Lung (tissue), 12 donors: ENCODE results near the gene AQP12A. TPM values are rescaled to one million over a fixed set of nuclear protein-coding genes. Genes with fewer than 3 reads are reported as not detected.

Experiments used
- ATAC-seq: fragments of 200-7000 bp; cut with Tn5 transposase; one replicate; pipeline ENCODE4 v1.9.1; 2020; ENCODE audit warnings: moderate number of reproducible peaks; ENCODE audit not compliant: insufficient read depth, low FRiP score
- DNase-seq, 3 donors: peaks; one replicate each; pipeline ENCODE4 v3.0.0-alpha.2; 2013 to 2017
- H3K27ac ChIP-seq, 2 donors: one replicate each; pipeline ENCODE4 v1.5.1; 2013; ENCODE audit warnings: mild to moderate bottlenecking in 2 of 2, moderate library complexity in 2 of 2, control low read depth in 1 of 2, inconsistent platforms in 1 of 2, low read depth in 1 of 2, low read length in 1 of 2
- H3K27me3 ChIP-seq, 3 donors: one replicate each; pipeline ENCODE4 v1.5.1; 2013; ENCODE audit warnings: low read length in 2 of 3; ENCODE audit not compliant: control insufficient read depth in 3 of 3, insufficient read depth in 3 of 3
- H3K36me3 ChIP-seq, 4 donors: one replicate each; pipeline ENCODE4 v1.5.1; 2013; ENCODE audit warnings: low read length in 4 of 4, mild to moderate bottlenecking in 1 of 4, moderate library complexity in 1 of 4; ENCODE audit not compliant: control insufficient read depth in 4 of 4, insufficient read depth in 4 of 4
- H3K4me1 ChIP-seq, 5 donors: one replicate each; pipeline ENCODE4 v1.5.1; 2013; ENCODE audit warnings: low read length in 5 of 5, mild to moderate bottlenecking in 2 of 5, moderate library complexity in 1 of 5; ENCODE audit not compliant: control insufficient read depth in 5 of 5, insufficient read depth in 5 of 5
- H3K4me3 ChIP-seq: one replicate; pipeline ENCODE4 v1.5.1; 2013; ENCODE audit warnings: mild to moderate bottlenecking, control low read depth, moderate library complexity
- H3K9ac ChIP-seq, 2 donors: one replicate each; pipeline ENCODE4 v1.5.1; 2013; ENCODE audit warnings: low read length in 2 of 2, control low read depth in 1 of 2; ENCODE audit not compliant: insufficient read depth in 1 of 2
- H3K9me3 ChIP-seq, 4 donors: one replicate each; pipeline ENCODE4 v1.5.1; 2013; ENCODE audit warnings: low read length in 3 of 4, mild to moderate bottlenecking in 1 of 4, moderate library complexity in 1 of 4; ENCODE audit not compliant: control insufficient read depth in 4 of 4, insufficient read depth in 3 of 4
- CTCF ChIP-seq: IDR thresholded peaks from 2 replicates; pipeline ENCODE4 v1.5.1; 2012; ENCODE audit warnings: mild to moderate bottlenecking; ENCODE audit errors: control extremely low read depth, extremely low read depth
- WGBS, 2 donors: extraction: QIAGEN DNeasy Blood & Tissue Kit; methylation state at CpG; one replicate each; pipeline ENCODE4 v1.1.7; 2013; 5-methylcytosine and 5-hydroxymethylcytosine counted together
- polyA plus RNA-seq, 2 donors: library from polyadenylated mRNA; stranded (reverse); fragments of 200-250 nt; gene quantifications; one replicate each; pipeline ENCODE4 v1.2.1, GENCODE V29; 2013
- total RNA-seq, 2 donors: library from RNA; depleted of rRNA in 1 of 2; stranded (reverse); fragments of >200 nt in 1 of 2; gene quantifications; one replicate each; pipeline ENCODE4 v1.2.1, GENCODE V29; 2014 to 2021
- donor health status: control.
- donor health status: control.
- donor health status: Bipolar disorder and iron deficiency.
- donor health status: healthy.
- donor health status: DM: yes; HTN: yes; CAD: no.

The AQP12A gene
- total and polyA plus RNA-seq, 4 donors, result not detected

DNA sequence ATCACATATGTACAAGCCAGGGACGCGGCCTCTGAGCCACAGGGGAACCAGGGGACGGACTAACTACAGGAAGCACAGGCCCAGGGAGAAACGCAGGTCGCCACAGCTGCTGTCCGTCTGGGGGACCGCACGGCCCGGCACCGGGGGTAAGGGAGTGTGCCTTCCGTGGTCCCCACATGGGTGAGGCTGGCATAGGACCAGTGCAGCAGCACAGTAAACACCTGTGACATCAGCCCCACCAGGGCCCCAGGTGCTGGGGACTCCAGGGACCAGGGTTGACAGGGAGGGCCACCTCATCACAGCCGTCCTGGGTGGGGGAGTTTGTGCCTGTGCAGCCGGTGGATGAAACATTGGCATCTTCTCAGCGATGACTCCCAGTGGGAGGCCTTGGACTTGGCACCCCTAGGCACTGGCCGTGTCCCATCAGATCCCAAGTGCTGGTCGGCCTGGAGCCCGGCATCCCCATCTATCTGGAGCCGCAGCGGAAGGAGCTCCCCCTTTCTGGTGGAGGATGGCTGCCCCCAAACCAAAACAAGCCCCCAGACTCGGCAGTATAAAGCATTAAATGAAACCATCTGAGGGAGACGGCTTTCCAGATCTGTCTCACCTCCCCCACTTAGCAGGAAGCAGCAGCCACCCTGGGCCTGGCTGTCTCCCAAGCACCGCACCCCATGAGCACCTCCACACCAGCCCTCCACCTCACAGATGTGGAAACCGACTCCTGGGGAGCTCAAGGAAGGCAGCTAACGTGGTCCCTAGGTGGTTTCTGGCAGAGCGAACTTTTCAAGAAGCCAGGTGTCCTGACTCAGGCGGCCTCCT, 22.5 kb downstream of the AQP12A start:
- Histone ChIP-seq H3K4me3 (no peak overlapping the region), H3K9ac (no peak overlapping the region), H3K27me3 (peaks cover 0 to 2% (median 0%) of the 10 kb centered on the region in 3 donors), H3K9me3 (no peaks in the 10 kb centered on the region), H3K36me3 (no peaks in the 10 kb centered on the region), H3K4me1 (no peaks in the 10 kb centered on the region), H3K27ac (no peak overlapping the region)
- ATAC-seq (no peak), DNase-seq (no peak)
- no peak for TF ChIP-seq CTCF
- 83 to 88% methylated on average over 22 to 26 of the region's 26 CpGs for WGBS, 2 donors

- ATAC-seq (no peak), DNase-seq (no peak)
- 81 to 87% methylated on average over 23 of the region's 23 CpGs for WGBS, 2 donors
These were observed 23.4 kb downstream of the AQP12A start for GRCh38 chr2:240714747-240715725.

DNA sequence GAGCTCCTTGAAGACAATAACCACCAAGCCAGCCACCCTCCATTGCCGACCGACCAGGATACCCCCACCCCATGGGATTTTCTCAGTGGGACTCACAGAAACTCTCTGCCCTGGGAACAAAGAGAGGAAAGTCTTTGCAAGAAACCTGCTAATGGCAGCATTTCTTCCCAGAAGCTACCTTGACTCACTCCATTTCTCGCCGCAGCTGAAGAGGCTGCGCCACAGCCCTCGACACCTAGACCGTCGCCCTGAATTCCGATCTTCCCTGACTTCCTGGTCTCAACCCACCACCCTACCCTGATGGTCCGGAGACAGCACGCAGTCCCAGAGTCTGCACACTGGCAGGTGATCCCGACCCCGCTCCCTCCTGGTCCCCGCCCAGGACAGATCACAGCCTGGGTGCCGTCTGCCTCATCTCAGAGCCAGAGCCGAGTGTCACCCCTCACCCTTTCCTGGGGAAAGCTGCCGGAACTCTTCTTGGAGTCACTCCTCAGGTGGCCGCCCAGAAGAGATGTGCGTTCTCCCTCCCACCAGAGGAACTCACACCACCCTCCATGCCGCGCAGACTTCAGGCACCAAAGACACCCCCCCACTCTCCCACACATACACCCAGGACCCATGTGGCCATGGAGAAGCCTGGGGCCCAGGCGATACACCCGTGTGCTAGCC, 24.6 kb downstream of the AQP12A start:
- Histone ChIP-seq H3K27me3 (no peaks in the 10 kb centered on the region), H3K4me3 (no peak overlapping the region), H3K9ac (no peak overlapping the region), H3K27ac (no peak overlapping the region), H3K4me1 (no peaks in the 10 kb centered on the region), H3K36me3 (no peaks in the 10 kb centered on the region), H3K9me3 (no peaks in the 10 kb centered on the region)
- DNase-seq (no peak), ATAC-seq (no peak)
- WGBS, 2 donors, result 90 to 96% methylated on average over 23 of the region's 23 CpGs
- no peak for TF ChIP-seq CTCF

More at GRCh38 chr2:240714747-240715725, 23.4 kb downstream of the AQP12A start:
- Histone ChIP-seq H3K27ac (no peak overlapping the region), H3K4me1 (no peaks in the 10 kb centered on the region), H3K4me3 (no peak overlapping the region), H3K36me3 (no peaks in the 10 kb centered on the region), H3K9me3 (no peaks in the 10 kb centered on the region), H3K9ac (no peak overlapping the region), H3K27me3 (peaks cover 0 to 2% (median 0%) of the 10 kb centered on the region in 3 donors)
- no peak for TF ChIP-seq CTCF
